Endothelial cell of umbilical vein (primary cell): ENCODE measurements around the gene FAM168A. TPM values are rescaled to one million over a fixed set of nuclear protein-coding genes. Genes with fewer than 3 reads are reported as not detected.
A peak's percentile ranks its signal among the peaks of the same experiment; 100 is the strongest.

Source experiments
- BruUV-seq: library from RNA; stranded (reverse); fragments of 400-500 nt; replicated peaks from 2 replicates; lab custom pipeline; 2021; lab: Mats Ljungman, UMichigan
- CTCF ChIA-PET: fragments of 300-600, 350-600 bp; sonication (Branson Sonifier 250); formaldehyde crosslinking; loops from one replicate; lab custom pipeline; 2021; ENCODE audit warnings: antibody characterized with exemption, inconsistent platforms; lab: Charles Lee
- POLR2A ChIA-PET: fragments of 300-600, 350-600 bp; sonication (Branson Sonifier 250); formaldehyde crosslinking; loops from one replicate; lab custom pipeline; 2021; ENCODE audit warnings: antibody characterized with exemption, inconsistent platforms; lab: Charles Lee
- DNase-seq: peaks from one replicate; pipeline ENCODE4 v3.0.0-alpha.2; 2011; ENCODE audit warnings: low read depth, low spot score
- FAIRE-seq: peaks from 2 replicates; lab custom pipeline; 2011; peaks lifted over from hg19 to GRCh38; lab: Jason Lieb, UNC
- H2AFZ ChIP-seq: 2 replicates; pipeline ENCODE4 v1.6.0; 2012; ENCODE audit warnings: low read depth, low read length, control low read depth, inconsistent platforms
- H3K27ac ChIP-seq: 2 replicates; pipeline ENCODE4 v1.5.1; 2011; ENCODE audit warnings: low read depth, mild to moderate bottlenecking, control low read depth, low read length, moderate library complexity; ENCODE audit not compliant: insufficient read depth
- H3K27me3 ChIP-seq, 2 experiments: 2 replicates each; pipeline versions ENCODE4 v1.6.0 to v1.6.1; 2011; ENCODE audit warnings: low read length in 2 of 2, mixed read lengths in 1 of 2; ENCODE audit not compliant: control insufficient read depth in 2 of 2, insufficient read depth in 2 of 2
- H3K36me3 ChIP-seq, 2 experiments: 2 replicates in 1 of 2; 3 replicates in 1 of 2; pipeline ENCODE4 v1.5.1; 2011; ENCODE audit warnings: low read length in 2 of 2, mild to moderate bottlenecking in 1 of 2, moderate library complexity in 1 of 2; ENCODE audit not compliant: control insufficient read depth in 2 of 2, insufficient read depth in 2 of 2; ENCODE audit errors: extremely low read depth in 1 of 2
- H3K4me1 ChIP-seq: 3 replicates; pipeline ENCODE4 v1.5.1; 2011; ENCODE audit warnings: mild to moderate bottlenecking, low read length; ENCODE audit not compliant: control insufficient read depth, insufficient read depth; ENCODE audit errors: extremely low read depth
- H3K4me2 ChIP-seq: 2 replicates; pipeline ENCODE4 v1.6.1; 2011; ENCODE audit warnings: low read length, control low read depth, mixed read lengths; ENCODE audit not compliant: insufficient read depth
- H3K4me3 ChIP-seq, 3 experiments: fragments of 200-600 bp in 1 of 3; sonication (generic), shearing (Covaris generic) in 1 of 3; replicated peaks in 1 of 3; 2 replicates each; pipeline ENCODE4 v1.5.1; 2011 to 2016; ENCODE audit warnings: control low read depth in 3 of 3, low read length in 3 of 3, mild to moderate bottlenecking in 2 of 3, inconsistent platforms in 1 of 3, low read depth in 1 of 3, moderate library complexity in 1 of 3; ENCODE audit not compliant: insufficient read depth in 1 of 3
- H3K79me2 ChIP-seq: 2 replicates; pipeline ENCODE4 v1.6.0; 2012; ENCODE audit warnings: low read length, inconsistent platforms; ENCODE audit not compliant: control insufficient read depth, insufficient read depth
- H3K9ac ChIP-seq: replicated peaks from 2 replicates; pipeline ENCODE3; 2011; ENCODE audit warnings: low read length, control low read depth; ENCODE audit not compliant: insufficient read depth; ENCODE audit errors: extremely low read depth
- H3K9me1 ChIP-seq: replicated peaks from 3 replicates; pipeline ENCODE4 v1.6.0; 2011; ENCODE audit warnings: mild to moderate bottlenecking, low read length; ENCODE audit not compliant: control insufficient read depth, insufficient read depth; ENCODE audit errors: extremely low read depth
- H3K9me3 ChIP-seq: replicated peaks from 2 replicates; pipeline ENCODE4 v1.5.1; 2012; ENCODE audit warnings: low read length, inconsistent platforms; ENCODE audit not compliant: control insufficient read depth, insufficient read depth
- H4K20me1 ChIP-seq: replicated peaks from 2 replicates; pipeline ENCODE3; 2011; ENCODE audit warnings: mild to moderate bottlenecking, low read length; ENCODE audit not compliant: control insufficient read depth, insufficient read depth; ENCODE audit errors: extremely low read depth
- EZH2 ChIP-seq: IDR thresholded peaks from 2 replicates; pipeline ENCODE4 v1.6.1; 2012; ENCODE audit warnings: borderline replicate concordance, low read depth, mild to moderate bottlenecking, moderate library complexity, low read length, inconsistent platforms; ENCODE audit not compliant: severe bottlenecking
- FOS ChIP-seq: IDR thresholded peaks from 2 replicates; pipeline ENCODE4 v1.6.1; 2011; ENCODE audit warnings: mild to moderate bottlenecking, low read length, moderate library complexity, borderline replicate concordance; ENCODE audit not compliant: insufficient read depth
- GATA2 ChIP-seq: IDR thresholded peaks from 2 replicates; pipeline ENCODE4 v1.7.0; 2011; ENCODE audit warnings: low read depth, mild to moderate bottlenecking, moderate library complexity, mixed read lengths, low read length; ENCODE audit not compliant: insufficient read length, insufficient read depth
- JUN ChIP-seq: IDR thresholded peaks from 2 replicates; pipeline ENCODE4 v1.6.1; 2011; ENCODE audit warnings: borderline replicate concordance, low read depth; ENCODE audit not compliant: insufficient read length, insufficient read depth
- MYC ChIP-seq: IDR thresholded peaks from one replicate; pipeline ENCODE4 v1.6.1; 2011; ENCODE audit warnings: mild to moderate bottlenecking, low read depth, low read length
- POLR2A ChIP-seq: IDR thresholded peaks from 2 replicates; pipeline ENCODE4 v1.6.1; 2012; ENCODE audit warnings: low read depth, mild to moderate bottlenecking, control low read depth, low read length
- POLR2AphosphoS5 ChIP-seq: IDR thresholded peaks from 2 replicates; pipeline ENCODE4 v1.6.1; 2012; ENCODE audit warnings: low read depth, mild to moderate bottlenecking, control low read depth, low read length, moderate library complexity; ENCODE audit not compliant: insufficient read depth
- dilution Hi-C: fragments of 300-500 bp; cut with MboI; formaldehyde crosslinking; loops from one replicate; pipeline ENCODE4 v1.15.0; 2019; ENCODE audit warnings: low sequenced_read_pairs; ENCODE audit not compliant: extremely low pct_ligation_motif_present
- intact Hi-C: fragments of 100-400 bp; cut with micrococcal nuclease; formaldehyde crosslinking; loops from one replicate; pipeline ENCODE4 v1.10.0; 2022
- polyA plus RNA-seq, 4 experiments: library from polyadenylated mRNA; depleted of rRNA in 3 of 4; stranded (reverse) in 3 of 4; unstranded in 1 of 4; fragments of >200 nt; gene quantifications; 2 replicates each; pipeline versions ENCODE4 v1.2.1 to v1.2.3, GENCODE V29; 2011 to 2012; ENCODE audit warnings: missing spikeins in 1 of 4
- total RNA-seq: library from RNA; stranded (reverse); gene quantifications from 2 replicates; pipeline ENCODE4 v1.2.3, GENCODE V29; 2021
- TF ChIP-seq, protein P1 (sequence below), 2 donors: IDR thresholded peaks; 1 replicate in 1 of 2; 2 replicates in 1 of 2; pipeline ENCODE4 v1.5.1; 2011; ENCODE audit warnings: low read length in 2 of 2, mild to moderate bottlenecking in 2 of 2, moderate library complexity in 2 of 2, control low read depth in 1 of 2, inconsistent platforms in 1 of 2, low read depth in 1 of 2; ENCODE audit not compliant: insufficient read depth in 1 of 2; ENCODE audit errors: extremely low read depth in 1 of 2
- TF ChIP-seq, protein P2 (sequence below): IDR thresholded peaks from 2 replicates; pipeline ENCODE4 v1.6.1; 2011; ENCODE audit not compliant: insufficient read depth, insufficient read length

The FAM168A gene
- total and polyA plus RNA-seq, 2 donors (not counting 3 experiments of a cell fraction or from before 2014, with no cell fraction given): 17.0 to 20.5 TPM

DNA sequence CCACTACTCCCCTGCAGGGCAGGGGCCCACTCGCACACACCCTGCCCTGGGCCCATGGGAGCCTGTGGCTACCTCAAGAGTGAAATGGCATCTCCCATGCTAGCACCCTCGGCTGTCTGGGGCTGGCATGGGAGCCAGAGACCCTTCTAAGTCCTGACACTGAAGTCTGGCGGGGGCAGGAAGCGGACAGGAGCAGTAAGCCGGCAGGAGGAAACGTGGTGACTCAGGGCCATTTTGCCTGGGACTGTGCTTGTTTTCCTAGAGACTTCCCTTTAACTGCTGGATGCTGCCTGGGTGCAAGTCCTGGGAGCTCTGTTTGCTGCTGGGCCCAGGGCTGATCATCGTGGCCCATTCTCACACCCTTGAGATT lies 204.9 kb downstream of the FAM168A start:
- FAIRE-seq (peak; percentile 95), DNase-seq (peak; percentile 50)

More for the DNA sequence above, 204.9 kb downstream of the FAM168A start:
- Histone ChIP-seq H4K20me1 (no peaks in the 10 kb centered on the region), H3K9me3 (no peaks in the 10 kb centered on the region), H3K79me2 (peaks cover 3% of the 10 kb centered on the region), H3K9ac (no peak overlapping the region), H3K27ac (peak overlapping the region; percentile 46), H3K4me1 (peaks cover 12% of the 10 kb centered on the region), H3K36me3 (peaks cover 0 to 6% of the 10 kb centered on the region in 2 experiments), H3K27me3 (no peaks in the 10 kb centered on the region), H3K9me1 (no peaks in the 10 kb centered on the region), H3K4me2 (no peak overlapping the region), H3K4me3 (no peak overlapping the region), H2AFZ (no peak overlapping the region)
- POLR2A ChIA-PET: interaction anchor here (0.7 kb wide), 1 partner anchor 205 kb away, joined by 3 read pairs; the partner anchor contains the start of gene FAM168A
- no peak for TF ChIP-seq POLR2AphosphoS5
- TF ChIP-seq, protein P1, sequence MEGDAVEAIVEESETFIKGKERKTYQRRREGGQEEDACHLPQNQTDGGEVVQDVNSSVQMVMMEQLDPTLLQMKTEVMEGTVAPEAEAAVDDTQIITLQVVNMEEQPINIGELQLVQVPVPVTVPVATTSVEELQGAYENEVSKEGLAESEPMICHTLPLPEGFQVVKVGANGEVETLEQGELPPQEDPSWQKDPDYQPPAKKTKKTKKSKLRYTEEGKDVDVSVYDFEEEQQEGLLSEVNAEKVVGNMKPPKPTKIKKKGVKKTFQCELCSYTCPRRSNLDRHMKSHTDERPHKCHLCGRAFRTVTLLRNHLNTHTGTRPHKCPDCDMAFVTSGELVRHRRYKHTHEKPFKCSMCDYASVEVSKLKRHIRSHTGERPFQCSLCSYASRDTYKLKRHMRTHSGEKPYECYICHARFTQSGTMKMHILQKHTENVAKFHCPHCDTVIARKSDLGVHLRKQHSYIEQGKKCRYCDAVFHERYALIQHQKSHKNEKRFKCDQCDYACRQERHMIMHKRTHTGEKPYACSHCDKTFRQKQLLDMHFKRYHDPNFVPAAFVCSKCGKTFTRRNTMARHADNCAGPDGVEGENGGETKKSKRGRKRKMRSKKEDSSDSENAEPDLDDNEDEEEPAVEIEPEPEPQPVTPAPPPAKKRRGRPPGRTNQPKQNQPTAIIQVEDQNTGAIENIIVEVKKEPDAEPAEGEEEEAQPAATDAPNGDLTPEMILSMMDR (IDR thresholded peaks at IDR 0.05; ENCODE audit: extremely low read depth in 1 of 2, insufficient read depth in 1 of 2, low read depth in 1 of 2, low read length in 2 of 2): no peak
- TF ChIP-seq JUN: no peak
- TF ChIP-seq, protein P2, sequence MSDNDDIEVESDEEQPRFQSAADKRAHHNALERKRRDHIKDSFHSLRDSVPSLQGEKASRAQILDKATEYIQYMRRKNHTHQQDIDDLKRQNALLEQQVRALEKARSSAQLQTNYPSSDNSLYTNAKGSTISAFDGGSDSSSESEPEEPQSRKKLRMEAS: no peak
- TF ChIP-seq POLR2A: no peak
- TF ChIP-seq EZH2: no peak
- TF ChIP-seq MYC: no peak
- TF ChIP-seq GATA2: no peak
- no peak for TF ChIP-seq FOS
- CTCF ChIA-PET: interaction anchor here (0.7 to 6.2 kb wide), 34 partner anchors 9 to 668 kb away, joined by 3 to 253 read pairs (median 6); partner anchors contain the start of genes ARHGEF17 and RELT
- intact Hi-C loops (loop anchor here (1.0 kb wide), 6 partner anchors 17 to 208 kb away; partner anchors contain the start of gene RELT), dilution Hi-C loops (no loop called here)
- no TSS peak for BruUV-seq
